ENCODE data around the gene SLC25A29.

SLC25A29 gene

GRCh38 chr14:100282766-100283419 lies 23.4 kb downstream of the SLC25A29 start:
- Histone ChIP-seq H3K27me3 (ENCODE audit: low read depth, low read length) (no peaks in the 10 kb centered on the region), H3K4me3 (ENCODE audit: low read depth in 1 of 2, low read length in 2 of 2) (no peak overlapping the region), H3K4me1 (ENCODE audit: control insufficient read depth in 1 of 2, insufficient read depth in 2 of 2, low read length in 2 of 2) (peaks cover 0 to 18% of the 10 kb centered on the region in 2 donors), H3K9me3 (ENCODE audit: control insufficient read depth in 1 of 2, low read length in 2 of 2) (no peaks in the 10 kb centered on the region), H3K36me3 (ENCODE audit: control insufficient read depth in 1 of 2, insufficient read depth in 2 of 2, low read length in 2 of 2) (peaks cover 0 to 5% of the 10 kb centered on the region in 2 donors), H3K27ac (ENCODE audit: low read length) (no peak overlapping the region)

GRCh38 chr14:100282083-100282350 lies 24.2 kb downstream of the SLC25A29 start:
- Histone ChIP-seq H3K9me3 (ENCODE audit: control insufficient read depth in 1 of 2, low read length in 2 of 2) (no peaks in the 10 kb centered on the region), H3K36me3 (ENCODE audit: control insufficient read depth in 1 of 2, insufficient read depth in 2 of 2, low read length in 2 of 2) (peaks cover 4 to 5% of the 10 kb centered on the region in 2 donors), H3K27me3 (ENCODE audit: low read depth, low read length) (no peaks in the 10 kb centered on the region), H3K4me1 (ENCODE audit: control insufficient read depth in 1 of 2, insufficient read depth in 2 of 2, low read length in 2 of 2) (peaks cover 0 to 18% of the 10 kb centered on the region in 2 donors), H3K4me3 (ENCODE audit: low read depth in 1 of 2, low read length in 2 of 2) (no peak overlapping the region), H3K27ac (ENCODE audit: low read length) (no peak overlapping the region)

GRCh38 chr14:100281286-100282082 lies 24.8 kb downstream of the SLC25A29 start:
- peaks cover 5 to 7% of the 10 kb centered on the region in 2 donors for H3K36me3 ChIP-seq (ENCODE audit: control insufficient read depth in 1 of 2, insufficient read depth in 2 of 2, low read length in 2 of 2)
- H3K27ac ChIP-seq (ENCODE audit: low read length), result no peak overlapping the region
- no peak overlapping the region for H3K4me3 ChIP-seq (ENCODE audit: low read depth in 1 of 2, low read length in 2 of 2)
- peaks cover 0 to 18% of the 10 kb centered on the region in 2 donors for H3K4me1 ChIP-seq (ENCODE audit: control insufficient read depth in 1 of 2, insufficient read depth in 2 of 2, low read length in 2 of 2)
- H3K9me3 ChIP-seq (ENCODE audit: control insufficient read depth in 1 of 2, low read length in 2 of 2), result no peaks in the 10 kb centered on the region
- H3K27me3 ChIP-seq (ENCODE audit: low read depth, low read length), result no peaks in the 10 kb centered on the region

DNA sequence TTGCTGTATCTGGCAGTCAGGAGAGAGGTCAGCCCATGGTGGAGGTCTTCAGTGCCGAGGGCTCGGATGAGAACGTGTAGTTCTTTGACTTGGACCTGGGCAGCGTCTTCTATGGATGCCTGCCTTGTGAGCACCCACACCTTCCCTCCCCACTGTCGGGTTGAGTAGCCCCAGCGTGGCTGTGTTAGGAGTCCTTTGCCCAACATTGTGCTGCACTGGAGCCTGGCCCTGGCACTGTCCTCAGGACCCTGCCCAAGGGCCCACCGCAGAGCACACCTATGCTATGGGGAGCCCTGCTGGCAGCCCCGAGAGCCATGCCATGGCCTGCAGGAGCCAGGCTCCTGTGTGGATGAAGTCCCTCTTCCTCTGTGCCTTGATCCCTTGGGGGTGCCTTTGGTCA lies 26.7 kb downstream of the SLC25A29 start:
- Histone ChIP-seq H3K4me1 (ENCODE audit: control insufficient read depth in 1 of 2, insufficient read depth in 2 of 2, low read length in 2 of 2) (peaks cover 7 to 10% of the 10 kb centered on the region in 2 donors), H3K27ac (ENCODE audit: low read length) (no peak overlapping the region)

GRCh38 chr14:100279133-100279532 lies 27.1 kb downstream of the SLC25A29 start:
- Histone ChIP-seq H3K4me1 (ENCODE audit: control insufficient read depth in 1 of 2, insufficient read depth in 2 of 2, low read length in 2 of 2) (peaks cover 6 to 10% of the 10 kb centered on the region in 2 donors), H3K9me3 (ENCODE audit: control insufficient read depth in 1 of 2, low read length in 2 of 2) (no peaks in the 10 kb centered on the region), H3K27ac (ENCODE audit: low read length) (no peak overlapping the region), H3K4me3 (ENCODE audit: low read depth in 1 of 2, low read length in 2 of 2) (no peak overlapping the region), H3K27me3 (ENCODE audit: low read depth, low read length) (no peaks in the 10 kb centered on the region), H3K36me3 (ENCODE audit: control insufficient read depth in 1 of 2, insufficient read depth in 2 of 2, low read length in 2 of 2) (peaks cover 5 to 9% of the 10 kb centered on the region in 2 donors)

More for the DNA sequence above, 26.7 kb downstream of the SLC25A29 start:
- no peaks in the 10 kb centered on the region for H3K27me3 ChIP-seq (ENCODE audit: low read depth, low read length)
- no peak overlapping the region for H3K4me3 ChIP-seq (ENCODE audit: low read depth in 1 of 2, low read length in 2 of 2)
- H3K9me3 ChIP-seq (ENCODE audit: control insufficient read depth in 1 of 2, low read length in 2 of 2), result no peaks in the 10 kb centered on the region
- H3K36me3 ChIP-seq (ENCODE audit: control insufficient read depth in 1 of 2, insufficient read depth in 2 of 2, low read length in 2 of 2), result peaks cover 5 to 9% of the 10 kb centered on the region in 2 donors

GRCh38 chr14:100278702-100279101 lies 27.5 kb downstream of the SLC25A29 start:
- Histone ChIP-seq H3K4me3 (ENCODE audit: low read depth in 1 of 2, low read length in 2 of 2) (no peak overlapping the region), H3K27ac (ENCODE audit: low read length) (no peak overlapping the region), H3K4me1 (ENCODE audit: control insufficient read depth in 1 of 2, insufficient read depth in 2 of 2, low read length in 2 of 2) (peaks cover 6 to 10% of the 10 kb centered on the region in 2 donors), H3K27me3 (ENCODE audit: low read depth, low read length) (no peaks in the 10 kb centered on the region), H3K36me3 (ENCODE audit: control insufficient read depth in 1 of 2, insufficient read depth in 2 of 2, low read length in 2 of 2) (peaks cover 5 to 9% of the 10 kb centered on the region in 2 donors), H3K9me3 (ENCODE audit: control insufficient read depth in 1 of 2, low read length in 2 of 2) (no peaks in the 10 kb centered on the region)

- Histone ChIP-seq H3K4me3 (ENCODE audit: low read depth in 1 of 2, low read length in 2 of 2) (no peak overlapping the region), H3K36me3 (ENCODE audit: control insufficient read depth in 1 of 2, insufficient read depth in 2 of 2, low read length in 2 of 2) (peaks cover 0 to 9% of the 10 kb centered on the region in 2 donors), H3K9me3 (ENCODE audit: control insufficient read depth in 1 of 2, low read length in 2 of 2) (no peaks in the 10 kb centered on the region), H3K4me1 (ENCODE audit: control insufficient read depth in 1 of 2, insufficient read depth in 2 of 2, low read length in 2 of 2) (peaks cover 6 to 10% of the 10 kb centered on the region in 2 donors), H3K27ac (ENCODE audit: low read length) (no peak overlapping the region), H3K27me3 (ENCODE audit: low read depth, low read length) (no peaks in the 10 kb centered on the region)
Observed at GRCh38 chr14:100275214-100275613, 31.0 kb downstream of the SLC25A29 start.

GRCh38 chr14:100274250-100274649 lies 32.0 kb downstream of the SLC25A29 start:
- no peaks in the 10 kb centered on the region for H3K9me3 ChIP-seq (ENCODE audit: control insufficient read depth in 1 of 2, low read length in 2 of 2)
- peaks cover 8 to 10% of the 10 kb centered on the region in 2 donors for H3K4me1 ChIP-seq (ENCODE audit: control insufficient read depth in 1 of 2, insufficient read depth in 2 of 2, low read length in 2 of 2)
- H3K27ac ChIP-seq (ENCODE audit: low read length), result no peak overlapping the region
- H3K4me3 ChIP-seq (ENCODE audit: low read depth in 1 of 2, low read length in 2 of 2), result no peak overlapping the region
- peaks cover 0 to 9% of the 10 kb centered on the region in 2 donors for H3K36me3 ChIP-seq (ENCODE audit: control insufficient read depth in 1 of 2, insufficient read depth in 2 of 2, low read length in 2 of 2)
- H3K27me3 ChIP-seq (ENCODE audit: low read depth, low read length), result no peaks in the 10 kb centered on the region

- Histone ChIP-seq H3K27me3 (ENCODE audit: low read depth, low read length) (no peaks in the 10 kb centered on the region), H3K4me3 (ENCODE audit: low read depth in 1 of 2, low read length in 2 of 2) (no peak overlapping the region), H3K9me3 (ENCODE audit: control insufficient read depth in 1 of 2, low read length in 2 of 2) (no peaks in the 10 kb centered on the region), H3K4me1 (ENCODE audit: control insufficient read depth in 1 of 2, insufficient read depth in 2 of 2, low read length in 2 of 2) (peaks cover 10 to 13% of the 10 kb centered on the region in 2 donors), H3K36me3 (ENCODE audit: control insufficient read depth in 1 of 2, insufficient read depth in 2 of 2, low read length in 2 of 2) (peaks cover 0 to 1% of the 10 kb centered on the region in 2 donors), H3K27ac (ENCODE audit: low read length) (no peak overlapping the region)
Observed at GRCh38 chr14:100271247-100271939, 34.9 kb downstream of the SLC25A29 start.

GRCh38 chr14:100268591-100269207 lies 37.5 kb downstream of the SLC25A29 start:
- Histone ChIP-seq H3K9me3 (ENCODE audit: control insufficient read depth in 1 of 2, low read length in 2 of 2) (no peaks in the 10 kb centered on the region), H3K27ac (ENCODE audit: low read length) (no peak overlapping the region), H3K4me1 (ENCODE audit: control insufficient read depth in 1 of 2, insufficient read depth in 2 of 2, low read length in 2 of 2) (peaks cover 0 to 16% of the 10 kb centered on the region in 2 donors), H3K4me3 (ENCODE audit: low read depth in 1 of 2, low read length in 2 of 2) (no peak overlapping the region), H3K27me3 (ENCODE audit: low read depth, low read length) (no peaks in the 10 kb centered on the region), H3K36me3 (ENCODE audit: control insufficient read depth in 1 of 2, insufficient read depth in 2 of 2, low read length in 2 of 2) (peaks cover 0 to under 1% of the 10 kb centered on the region in 2 donors)

- Histone ChIP-seq H3K27ac (ENCODE audit: low read length) (no peak overlapping the region), H3K36me3 (ENCODE audit: control insufficient read depth in 1 of 2, insufficient read depth in 2 of 2, low read length in 2 of 2) (peaks cover 6 to 7% of the 10 kb centered on the region in 2 donors), H3K9me3 (ENCODE audit: control insufficient read depth in 1 of 2, low read length in 2 of 2) (no peaks in the 10 kb centered on the region), H3K27me3 (ENCODE audit: low read depth, low read length) (no peaks in the 10 kb centered on the region), H3K4me1 (ENCODE audit: control insufficient read depth in 1 of 2, insufficient read depth in 2 of 2, low read length in 2 of 2) (peaks cover 0 to 17% of the 10 kb centered on the region in 2 donors), H3K4me3 (ENCODE audit: low read depth in 1 of 2, low read length in 2 of 2) (no peak overlapping the region)
Observed at GRCh38 chr14:100267990-100268389, 38.3 kb downstream of the SLC25A29 start.
